ENCODE measurements around the gene ARL4D. TPM values are rescaled to one million over a fixed set of nuclear protein-coding genes. Genes with fewer than 3 reads are reported as not detected.

The ARL4D gene
- total RNA-seq, 2 donors from 2014 or later, result 4.8 to 17.2 TPM

DNA sequence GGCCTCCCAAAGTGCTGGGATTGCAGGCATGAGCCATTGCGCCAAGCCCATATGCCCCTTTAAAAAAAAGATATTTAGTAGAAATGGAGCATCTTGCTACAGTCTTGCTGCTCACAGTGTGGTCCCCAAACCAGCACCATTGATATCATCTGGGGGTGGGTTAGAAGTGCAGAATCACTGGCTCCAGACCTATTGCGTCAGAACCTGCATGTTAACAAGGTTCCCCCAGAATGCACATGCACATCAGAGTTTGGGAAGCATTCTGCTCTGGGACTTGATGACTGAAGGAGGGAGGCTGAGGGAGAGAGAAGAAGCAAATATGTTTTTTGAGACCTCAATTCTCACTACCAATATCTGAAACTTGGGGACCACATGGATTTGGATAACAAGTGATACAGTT is 16.0 kb upstream of the ARL4D start:
- Histone ChIP-seq H3K36me3 (no peaks in the 10 kb centered on the region), H3K27ac (no peak overlapping the region), H3K9me3 (no peaks in the 10 kb centered on the region), H3K4me3 (no peak overlapping the region), H3K4me1 (replicated peaks) (peaks cover 6% of the 10 kb centered on the region), H3K27me3 (replicated peaks; ENCODE audit: insufficient read depth) (no peaks in the 10 kb centered on the region)
- TF ChIP-seq, protein P1, sequence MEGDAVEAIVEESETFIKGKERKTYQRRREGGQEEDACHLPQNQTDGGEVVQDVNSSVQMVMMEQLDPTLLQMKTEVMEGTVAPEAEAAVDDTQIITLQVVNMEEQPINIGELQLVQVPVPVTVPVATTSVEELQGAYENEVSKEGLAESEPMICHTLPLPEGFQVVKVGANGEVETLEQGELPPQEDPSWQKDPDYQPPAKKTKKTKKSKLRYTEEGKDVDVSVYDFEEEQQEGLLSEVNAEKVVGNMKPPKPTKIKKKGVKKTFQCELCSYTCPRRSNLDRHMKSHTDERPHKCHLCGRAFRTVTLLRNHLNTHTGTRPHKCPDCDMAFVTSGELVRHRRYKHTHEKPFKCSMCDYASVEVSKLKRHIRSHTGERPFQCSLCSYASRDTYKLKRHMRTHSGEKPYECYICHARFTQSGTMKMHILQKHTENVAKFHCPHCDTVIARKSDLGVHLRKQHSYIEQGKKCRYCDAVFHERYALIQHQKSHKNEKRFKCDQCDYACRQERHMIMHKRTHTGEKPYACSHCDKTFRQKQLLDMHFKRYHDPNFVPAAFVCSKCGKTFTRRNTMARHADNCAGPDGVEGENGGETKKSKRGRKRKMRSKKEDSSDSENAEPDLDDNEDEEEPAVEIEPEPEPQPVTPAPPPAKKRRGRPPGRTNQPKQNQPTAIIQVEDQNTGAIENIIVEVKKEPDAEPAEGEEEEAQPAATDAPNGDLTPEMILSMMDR (IDR thresholded peaks at IDR 0.05), result no peak
- TF ChIP-seq POLR2A (IDR thresholded peaks at IDR 0.05) (no peak), POLR2AphosphoS5 (IDR thresholded peaks at IDR 0.05) (no peak)
- intact Hi-C loops (cut with DNase I), result no loop called here
- 98% methylated on average over 2 of the region's 2 CpGs for WGBS
- DNase-seq (ENCODE audit: low spot score), result no peak

DNA sequence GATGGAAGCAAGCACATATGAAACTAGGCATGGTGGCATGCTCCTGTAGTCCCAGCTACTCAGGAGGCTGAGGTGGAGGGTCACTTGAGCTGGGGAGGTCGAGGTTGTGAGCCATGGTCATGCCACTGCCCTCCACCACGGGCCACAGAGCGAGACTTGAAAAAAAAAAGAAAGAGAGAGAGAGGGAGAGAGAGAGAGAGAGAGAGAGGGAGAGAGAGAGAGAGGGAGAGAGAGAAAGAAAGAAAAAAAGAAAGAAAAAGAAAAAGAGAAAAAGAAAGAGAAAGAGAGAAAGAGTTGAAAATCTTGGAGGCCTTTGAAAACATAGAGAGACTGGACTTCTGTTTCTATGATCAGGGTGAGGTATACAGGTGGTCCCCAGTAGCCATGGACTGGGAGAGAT is 15.4 kb upstream of the ARL4D start:
- intact Hi-C loops (cut with DNase I), result no loop called here
- Histone ChIP-seq H3K27ac (no peak overlapping the region), H3K4me1 (replicated peaks) (peaks cover 6% of the 10 kb centered on the region), H3K27me3 (replicated peaks; ENCODE audit: insufficient read depth) (no peaks in the 10 kb centered on the region), H3K36me3 (no peaks in the 10 kb centered on the region), H3K4me3 (no peak overlapping the region), H3K9me3 (no peaks in the 10 kb centered on the region)
- WGBS, result 92% methylated on average over 3 of the region's 3 CpGs
- TF ChIP-seq POLR2A (IDR thresholded peaks at IDR 0.05) (no peak), POLR2AphosphoS5 (IDR thresholded peaks at IDR 0.05) (no peak)
- TF ChIP-seq, protein P1 (IDR thresholded peaks at IDR 0.05), result no peak
- no peak for DNase-seq (ENCODE audit: low spot score)

DNA sequence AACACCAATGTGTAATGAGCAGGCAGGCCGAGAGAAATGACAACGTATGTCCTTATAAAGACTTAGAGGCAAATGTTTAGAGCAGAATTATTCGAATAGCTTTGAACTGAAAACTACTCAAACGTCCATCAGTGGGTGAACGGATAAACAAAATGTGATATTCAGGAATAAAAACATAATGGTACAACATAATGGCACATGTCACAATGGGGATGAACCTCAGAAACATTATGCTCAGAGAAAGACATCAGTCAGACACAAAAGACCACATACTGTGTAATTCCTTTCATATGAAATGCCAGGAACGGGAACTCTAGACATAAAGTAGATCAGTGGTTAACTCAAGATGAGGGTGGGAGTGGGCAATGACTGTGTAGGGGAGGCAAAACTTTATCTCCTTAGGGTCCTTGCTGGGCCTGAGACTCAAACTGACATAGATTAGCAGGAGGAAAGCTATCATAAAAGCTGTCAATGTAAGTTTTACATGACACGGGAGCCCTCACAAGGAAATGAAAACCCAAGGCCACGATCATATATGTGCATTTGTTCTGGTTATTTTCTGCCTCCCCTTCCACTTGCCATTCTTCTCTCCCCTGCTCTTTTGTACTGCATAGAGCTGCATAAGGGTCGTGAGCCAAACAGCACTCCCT is 14.8 kb upstream of the ARL4D start:
- no peaks in the 10 kb centered on the region for H3K27me3 ChIP-seq (replicated peaks; ENCODE audit: insufficient read depth)

DNA sequence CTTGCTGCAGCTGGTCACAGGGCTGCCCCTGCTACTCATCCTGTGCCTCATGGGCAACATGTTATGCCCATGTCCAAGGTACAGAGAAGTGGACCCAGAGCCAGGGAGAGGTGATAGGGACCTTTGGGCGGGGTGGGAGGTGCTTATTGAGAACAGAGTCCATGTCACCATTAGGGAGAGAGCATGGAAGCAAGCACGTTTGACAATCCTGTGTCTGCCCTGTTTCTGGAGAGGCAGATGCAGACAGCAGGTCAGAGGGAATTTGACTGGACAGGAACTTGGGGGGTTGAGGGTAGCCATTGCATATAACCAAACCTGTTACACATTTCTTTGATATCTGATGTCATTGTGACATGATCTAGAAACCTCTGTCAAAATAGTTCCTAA is 14.3 kb upstream of the ARL4D start:
- Histone ChIP-seq H3K9me3 (no peaks in the 10 kb centered on the region), H3K4me1 (replicated peaks) (peaks cover 6% of the 10 kb centered on the region), H3K27ac (no peak overlapping the region), H3K36me3 (no peaks in the 10 kb centered on the region), H3K4me3 (no peak overlapping the region), H3K27me3 (replicated peaks; ENCODE audit: insufficient read depth) (no peaks in the 10 kb centered on the region)
- intact Hi-C loops (cut with DNase I), result no loop called here
- WGBS, result 58% methylated on average over 2 of the region's 2 CpGs
- no peak for DNase-seq (ENCODE audit: low spot score)
- TF ChIP-seq, protein P1 (IDR thresholded peaks at IDR 0.05), result no peak
- TF ChIP-seq POLR2A (IDR thresholded peaks at IDR 0.05) (no peak), POLR2AphosphoS5 (IDR thresholded peaks at IDR 0.05) (no peak)

More for the DNA sequence above, 14.8 kb upstream of the ARL4D start:
- intact Hi-C loops (cut with DNase I), result no loop called here
- Histone ChIP-seq H3K27ac (no peak overlapping the region), H3K36me3 (no peaks in the 10 kb centered on the region), H3K4me1 (replicated peaks) (peaks cover 6% of the 10 kb centered on the region), H3K9me3 (no peaks in the 10 kb centered on the region), H3K4me3 (no peak overlapping the region)
- TF ChIP-seq, protein P1 (IDR thresholded peaks at IDR 0.05), result no peak
- TF ChIP-seq POLR2AphosphoS5 (IDR thresholded peaks at IDR 0.05) (no peak), POLR2A (IDR thresholded peaks at IDR 0.05) (no peak)
- WGBS, result 74% methylated on average over 9 of the region's 9 CpGs
- DNase-seq (ENCODE audit: low spot score), result no peak
